ENCODE measurements around the gene TBC1D23.

Gene TBC1D23

GRCh38 chr3:100225883-100226282 is 34.9 kb upstream of the TBC1D23 start:
- Histone ChIP-seq H3K79me2 (ENCODE audit: insufficient read depth, low read length) (no peaks in the 10 kb centered on the region), H2AFZ (ENCODE audit: low read length) (no peak overlapping the region), H3K27me3 (ENCODE audit: insufficient read depth, low read length, poor library complexity, severe bottlenecking) (no peaks in the 10 kb centered on the region), H3K4me2 (ENCODE audit: low read depth, low read length, poor library complexity, severe bottlenecking) (no peak overlapping the region), H3F3A (ENCODE audit: low read depth) (no peaks in the 10 kb centered on the region), H3K9ac (ENCODE audit: low read depth, low read length, poor library complexity, severe bottlenecking) (no peak overlapping the region), H3K9me2 (replicated peaks; ENCODE audit: low read depth, low read length) (no peaks in the 10 kb centered on the region), H4K20me1 (ENCODE audit: insufficient read depth, low read length, poor library complexity, severe bottlenecking) (no peaks in the 10 kb centered on the region), H3K36me3 (ENCODE audit: insufficient read depth, low read length) (no peaks in the 10 kb centered on the region), H3K4me3 (ENCODE audit: low read length, poor library complexity, severe bottlenecking) (no peak overlapping the region), H3K4me1 (ENCODE audit: insufficient read depth, low read length, poor library complexity, severe bottlenecking) (peaks cover 3% of the 10 kb centered on the region), H3K9me3 (ENCODE audit: insufficient read depth, low read depth, low read length) (no peaks in the 10 kb centered on the region)
- TF ChIP-seq EZH2phosphoT487 (IDR thresholded peaks at IDR 0.05; ENCODE audit: borderline replicate concordance) (no peak), CTCF (conservative IDR thresholded peaks at IDR 0.05; ENCODE audit: low read length) (no peak)

- no peaks in the 10 kb centered on the region for H3K9me2 ChIP-seq (replicated peaks; ENCODE audit: low read depth, low read length)
- no peak overlapping the region for H3K4me3 ChIP-seq (ENCODE audit: low read length, poor library complexity, severe bottlenecking)
- no peaks in the 10 kb centered on the region for H3K79me2 ChIP-seq (ENCODE audit: insufficient read depth, low read length)
- no peaks in the 10 kb centered on the region for H4K20me1 ChIP-seq (ENCODE audit: insufficient read depth, low read length, poor library complexity, severe bottlenecking)
- H3K9ac ChIP-seq (ENCODE audit: low read depth, low read length, poor library complexity, severe bottlenecking) = no peak overlapping the region
- no peaks in the 10 kb centered on the region for H3K27me3 ChIP-seq (ENCODE audit: insufficient read depth, low read length, poor library complexity, severe bottlenecking)
- no peak for TF ChIP-seq CTCF (conservative IDR thresholded peaks at IDR 0.05; ENCODE audit: low read length)
- no peak for TF ChIP-seq EZH2phosphoT487 (IDR thresholded peaks at IDR 0.05; ENCODE audit: borderline replicate concordance)
- H3K4me1 ChIP-seq (ENCODE audit: insufficient read depth, low read length, poor library complexity, severe bottlenecking) = no peaks in the 10 kb centered on the region
- no peaks in the 10 kb centered on the region for H3K9me3 ChIP-seq (ENCODE audit: insufficient read depth, low read depth, low read length)
- no peak overlapping the region for H2AFZ ChIP-seq (ENCODE audit: low read length)
- no peak overlapping the region for H3K4me2 ChIP-seq (ENCODE audit: low read depth, low read length, poor library complexity, severe bottlenecking)
- no peaks in the 10 kb centered on the region for H3K36me3 ChIP-seq (ENCODE audit: insufficient read depth, low read length)
- H3F3A ChIP-seq (ENCODE audit: low read depth) = no peaks in the 10 kb centered on the region
Measured at GRCh38 chr3:100226712-100227429, 33.9 kb upstream of the TBC1D23 start.

GRCh38 chr3:100227511-100227921 is 33.3 kb upstream of the TBC1D23 start:
- Histone ChIP-seq H3K27me3 (ENCODE audit: insufficient read depth, low read length, poor library complexity, severe bottlenecking) (no peaks in the 10 kb centered on the region), H2AFZ (ENCODE audit: low read length) (no peak overlapping the region), H3K36me3 (ENCODE audit: insufficient read depth, low read length) (no peaks in the 10 kb centered on the region), H3K4me1 (ENCODE audit: insufficient read depth, low read length, poor library complexity, severe bottlenecking) (no peaks in the 10 kb centered on the region), H3K9ac (ENCODE audit: low read depth, low read length, poor library complexity, severe bottlenecking) (no peak overlapping the region), H3K79me2 (ENCODE audit: insufficient read depth, low read length) (no peaks in the 10 kb centered on the region), H3F3A (ENCODE audit: low read depth) (no peaks in the 10 kb centered on the region), H3K9me2 (replicated peaks; ENCODE audit: low read depth, low read length) (no peaks in the 10 kb centered on the region), H4K20me1 (ENCODE audit: insufficient read depth, low read length, poor library complexity, severe bottlenecking) (no peaks in the 10 kb centered on the region), H3K9me3 (ENCODE audit: insufficient read depth, low read depth, low read length) (no peaks in the 10 kb centered on the region), H3K4me3 (ENCODE audit: low read length, poor library complexity, severe bottlenecking) (no peak overlapping the region), H3K4me2 (ENCODE audit: low read depth, low read length, poor library complexity, severe bottlenecking) (no peak overlapping the region)
- TF ChIP-seq EZH2phosphoT487 (IDR thresholded peaks at IDR 0.05; ENCODE audit: borderline replicate concordance) (no peak), CTCF (conservative IDR thresholded peaks at IDR 0.05; ENCODE audit: low read length) (no peak)
